ENCODE results near the gene AFAP1L2. TPM values are rescaled to one million over a fixed set of nuclear protein-coding genes. Genes with fewer than 3 reads are reported as not detected.

Gene AFAP1L2
- total RNA-seq, 1 donor from 2014 or later = 4.8 TPM

- Histone ChIP-seq H3F3A (ENCODE audit: low read depth) (peaks cover 22% of the 10 kb centered on the region), H3K27ac (no peak overlapping the region), H4K20me1 (ENCODE audit: low read depth) (no peaks in the 10 kb centered on the region), H3K36me3 (no peaks in the 10 kb centered on the region), H3K79me2 (ENCODE audit: low read depth) (no peaks in the 10 kb centered on the region), H3K4me1 (peaks cover 39% of the 10 kb centered on the region), H3K9ac (no peak overlapping the region), H3K4me2 (no peak overlapping the region), H3K9me3 (ENCODE audit: low read depth) (no peaks in the 10 kb centered on the region), H2AFZ (replicated peaks) (no peak overlapping the region), H3K27me3 (no peaks in the 10 kb centered on the region), H3K4me3 (no peak overlapping the region)
- Mint-ChIP-seq H3K36me3 (no peaks in the 10 kb centered on the region), H3K4me1 (peaks cover 65% of the 10 kb centered on the region), H3K9me3 (no peaks in the 10 kb centered on the region), H3K27ac (peak overlapping the region; percentile 74), H3K27me3 (ENCODE audit: insufficient read depth, low read depth) (peaks cover 6% of the 10 kb centered on the region), H3K4me3 (no peak overlapping the region)
- no peak for DNase-seq (ENCODE audit: low spot score)
- TF ChIP-seq EZH2phosphoT487 (IDR thresholded peaks at IDR 0.05) = no peak
- TF ChIP-seq EZH2 (IDR thresholded peaks at IDR 0.05) = no peak
- no peak for TF ChIP-seq CTCF (IDR thresholded peaks at IDR 0.05)
Measured at GRCh38 chr10:114346176-114347031, 57.9 kb downstream of the AFAP1L2 start.

- Histone ChIP-seq H2AFZ (replicated peaks) (no peak overlapping the region), H3K4me1 (peaks cover 34% of the 10 kb centered on the region), H3K27ac (no peak overlapping the region), H3F3A (ENCODE audit: low read depth) (peaks cover 17% of the 10 kb centered on the region), H3K36me3 (no peaks in the 10 kb centered on the region), H3K9me3 (ENCODE audit: low read depth) (no peaks in the 10 kb centered on the region), H3K27me3 (no peaks in the 10 kb centered on the region), H3K4me3 (no peak overlapping the region), H3K9ac (no peak overlapping the region), H3K4me2 (no peak overlapping the region), H3K79me2 (ENCODE audit: low read depth) (no peaks in the 10 kb centered on the region), H4K20me1 (ENCODE audit: low read depth) (no peaks in the 10 kb centered on the region)
- no peaks in the 10 kb centered on the region for H3K9me3 Mint-ChIP-seq
- H3K27ac Mint-ChIP-seq = peak overlapping the region; percentile 57
- H3K4me1 Mint-ChIP-seq = peaks cover 58% of the 10 kb centered on the region
- no peak for TF ChIP-seq EZH2 (IDR thresholded peaks at IDR 0.05)
- TF ChIP-seq CTCF (IDR thresholded peaks at IDR 0.05) = no peak
- H3K4me3 Mint-ChIP-seq = no peak overlapping the region
- no peaks in the 10 kb centered on the region for H3K36me3 Mint-ChIP-seq
- DNase-seq (ENCODE audit: low spot score) = no peak
- peaks cover 6% of the 10 kb centered on the region for H3K27me3 Mint-ChIP-seq (ENCODE audit: insufficient read depth, low read depth)
Measured at GRCh38 chr10:114345701-114346100, 58.6 kb downstream of the AFAP1L2 start.

- H3K27me3 Mint-ChIP-seq (ENCODE audit: insufficient read depth, low read depth) = peaks cover 2% of the 10 kb centered on the region
- TF ChIP-seq EZH2phosphoT487 (IDR thresholded peaks at IDR 0.05) (no peak), CTCF (IDR thresholded peaks at IDR 0.05) (no peak), EZH2 (IDR thresholded peaks at IDR 0.05) (no peak)
- no peak overlapping the region for H3K4me3 Mint-ChIP-seq
- Histone ChIP-seq H3K79me2 (ENCODE audit: low read depth) (no peaks in the 10 kb centered on the region), H3K9ac (no peak overlapping the region), H3K4me3 (no peak overlapping the region), H2AFZ (replicated peaks) (no peak overlapping the region), H3K27me3 (no peaks in the 10 kb centered on the region), H3K4me2 (no peak overlapping the region), H3K27ac (no peak overlapping the region), H3K9me3 (ENCODE audit: low read depth) (no peaks in the 10 kb centered on the region), H3F3A (ENCODE audit: low read depth) (peaks cover 7% of the 10 kb centered on the region), H3K36me3 (no peaks in the 10 kb centered on the region), H3K4me1 (peaks cover 21% of the 10 kb centered on the region), H4K20me1 (ENCODE audit: low read depth) (no peaks in the 10 kb centered on the region)
- H3K27ac Mint-ChIP-seq = peak overlapping the region; percentile 38
- peaks cover 43% of the 10 kb centered on the region for H3K4me1 Mint-ChIP-seq
- DNase-seq (ENCODE audit: low spot score) = no peak
- peaks cover under 1% of the 10 kb centered on the region for H3K36me3 Mint-ChIP-seq
- no peaks in the 10 kb centered on the region for H3K9me3 Mint-ChIP-seq
Measured at GRCh38 chr10:114343623-114344505, 60.4 kb downstream of the AFAP1L2 start.

Measured in neural progenitor cell (in vitro differentiated cells).